Measurements from ENCODE around the gene PHF20.
"Not testable (repeated sequence)": the region's sequence is repeated elsewhere in the genome, so short reads cannot be mapped to it uniquely, and the experiment has no call there.

The PHF20 gene

DNA sequence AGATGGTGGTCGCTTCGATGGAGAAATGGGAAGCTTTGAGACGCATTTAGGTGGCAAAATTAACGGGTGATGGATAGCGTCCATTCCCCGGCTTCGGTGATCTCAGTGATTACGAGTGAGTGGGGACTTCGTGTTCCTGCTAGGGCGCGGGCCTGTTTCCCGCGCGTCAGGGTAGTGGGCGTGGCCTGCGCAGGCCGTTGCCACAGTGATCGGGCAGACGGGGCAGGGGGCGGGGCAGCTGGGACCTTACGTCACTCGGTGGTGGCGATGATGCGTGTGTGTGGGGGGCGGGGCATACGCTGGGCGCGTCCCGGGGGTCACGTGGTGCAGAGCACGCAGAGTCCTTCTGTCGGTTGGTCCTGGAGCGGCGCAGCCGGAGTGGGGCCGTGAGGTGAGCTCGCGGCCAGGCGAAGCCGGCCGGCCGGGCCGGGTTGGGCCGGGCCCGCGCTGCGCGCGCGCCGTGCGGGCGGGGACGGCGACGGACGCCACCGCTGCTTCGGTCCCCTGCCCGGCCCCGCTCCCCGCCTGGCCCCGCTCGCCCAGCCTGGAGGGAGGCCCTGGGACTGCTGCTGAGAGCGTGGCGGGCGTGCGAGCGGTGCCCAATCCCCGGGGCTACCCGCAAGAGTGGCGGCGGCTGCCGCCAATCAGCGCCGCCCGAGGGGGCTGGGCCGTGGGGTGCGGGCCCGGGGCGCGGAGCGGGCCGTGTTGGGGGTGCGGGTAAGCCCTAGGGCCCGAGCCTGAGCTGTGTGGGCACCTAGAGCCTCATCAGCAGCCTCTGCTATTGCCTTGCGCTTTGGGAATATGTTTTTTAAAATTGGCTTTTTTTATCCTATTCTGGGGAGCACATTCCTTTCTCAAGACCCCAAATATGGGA lies at the start of gene PHF20:
PHF20 (plus strand) TSS at position 327 of the 874 bp plus-strand sequence. CDS start 29,508 bp downstream, outside the sequence.
- Histone ChIP-seq H3K27me3 (ENCODE audit: control insufficient read depth, insufficient read depth, low read length) (no peaks in the 10 kb centered on the region; the same call in 1 of the 2 replicates), H3K4me3 (ENCODE audit: low read length) (peak within 1 kb of the TSS; percentile 94), H3K9me3 (ENCODE audit: control insufficient read depth, insufficient read depth, low read length) (no peaks in the 10 kb centered on the region), H3K27ac (ENCODE audit: low read length) (no peak within 1 kb of the TSS), H3K36me3 (ENCODE audit: control insufficient read depth, insufficient read depth, low read length) (no peaks in the 10 kb centered on the region), H3K4me1 (ENCODE audit: control insufficient read depth, insufficient read depth, low read length) (peaks cover 7% of the 10 kb centered on the region; the same call in 1 of the 2 replicates)
- DNase-seq (ENCODE audit: low read depth, low spot score): peak; percentile 81
- WGBS (ENCODE audit: insufficient coverage, insufficient read length): no CpG with 5 or more reads among the region's 87 CpGs

DNA sequence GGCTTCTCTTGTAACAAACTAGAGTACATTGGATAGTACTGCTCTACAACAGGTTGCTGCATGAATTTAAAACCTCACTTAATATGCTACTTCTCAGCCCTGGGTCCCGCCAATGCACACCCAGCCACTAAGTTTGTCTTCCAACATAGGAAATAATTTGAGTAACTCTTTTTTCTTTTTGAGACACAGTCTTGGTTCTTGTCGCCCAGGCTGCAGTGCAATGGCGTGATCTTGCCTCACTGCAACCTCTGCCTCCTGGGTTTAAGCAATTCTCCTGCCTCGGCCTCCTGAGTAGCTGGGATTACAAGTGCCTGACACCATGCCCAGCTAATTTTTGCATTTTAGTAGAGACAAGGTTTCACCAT lies 48.6 kb upstream of the PHF20 start:
- H3K36me3 ChIP-seq (ENCODE audit: control insufficient read depth, insufficient read depth, low read length): peaks cover 45% of the 10 kb centered on the region
- WGBS (ENCODE audit: insufficient coverage, insufficient read length): no CpG with 5 or more reads among the region's 4 CpGs
- H3K27me3 ChIP-seq (ENCODE audit: control insufficient read depth, insufficient read depth, low read length); H3K27ac ChIP-seq (ENCODE audit: low read length); DNase-seq (ENCODE audit: low read depth, low spot score); H3K4me3 ChIP-seq (ENCODE audit: low read length); H3K9me3 ChIP-seq (ENCODE audit: control insufficient read depth, insufficient read depth, low read length); H3K4me1 ChIP-seq (ENCODE audit: control insufficient read depth, insufficient read depth, low read length): not testable (repeated sequence)

GRCh38 chr20:35723652-35724320 lies 48.0 kb upstream of the PHF20 start:
- H3K27ac ChIP-seq (ENCODE audit: low read length); H3K27me3 ChIP-seq (ENCODE audit: control insufficient read depth, insufficient read depth, low read length); H3K4me1 ChIP-seq (ENCODE audit: control insufficient read depth, insufficient read depth, low read length); H3K9me3 ChIP-seq (ENCODE audit: control insufficient read depth, insufficient read depth, low read length); DNase-seq (ENCODE audit: low read depth, low spot score); H3K4me3 ChIP-seq (ENCODE audit: low read length): not testable (repeated sequence)
- no CpG with 5 or more reads among the region's 12 CpGs for WGBS (ENCODE audit: insufficient coverage, insufficient read length)
- H3K36me3 ChIP-seq (ENCODE audit: control insufficient read depth, insufficient read depth, low read length): peaks cover 47% of the 10 kb centered on the region

DNA sequence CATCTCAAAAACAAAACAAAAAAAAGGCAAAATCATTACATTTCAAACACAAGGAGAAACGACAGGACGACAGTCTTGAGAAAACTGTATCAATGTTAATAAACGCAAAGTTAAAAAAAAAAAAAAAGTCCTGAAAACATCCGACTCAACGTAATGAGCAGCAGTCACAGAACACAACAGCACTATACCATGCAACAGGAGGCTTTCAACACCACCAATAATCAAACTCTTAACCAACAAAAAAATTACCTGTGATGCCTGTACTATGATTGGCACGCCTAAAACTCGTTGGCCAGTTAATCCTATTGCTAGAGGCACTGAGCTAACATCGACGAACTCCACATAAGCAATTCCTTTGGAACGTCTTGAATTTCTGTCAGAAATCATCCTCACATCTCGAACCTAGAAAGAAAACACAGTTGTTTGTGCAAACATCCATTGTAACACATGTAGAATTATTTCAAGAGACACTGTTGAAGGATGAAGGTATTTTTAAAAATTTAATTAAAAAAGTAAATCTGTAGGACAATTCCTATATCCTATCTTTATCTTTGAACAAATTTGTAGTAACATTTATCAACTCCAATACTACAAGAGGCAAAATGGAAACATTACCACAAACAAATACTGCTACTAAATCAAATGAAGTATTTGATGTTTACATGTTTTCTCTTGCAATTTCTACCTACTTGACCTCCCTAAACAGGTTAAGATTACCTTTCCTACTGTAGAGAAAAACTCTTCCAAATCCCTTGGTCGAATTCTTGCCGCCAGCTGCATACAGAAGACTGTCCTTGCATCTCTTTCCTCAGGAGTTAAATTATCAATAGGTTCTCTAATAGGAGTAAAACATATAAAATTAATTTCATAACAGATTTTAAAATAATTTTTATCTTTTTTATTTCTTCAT lies 47.2 kb upstream of the PHF20 start:
- Histone ChIP-seq H3K4me3 (ENCODE audit: low read length) (no peak overlapping the region), H3K4me1 (ENCODE audit: control insufficient read depth, insufficient read depth, low read length) (no peaks in the 10 kb centered on the region), H3K27ac (ENCODE audit: low read length) (no peak overlapping the region), H3K36me3 (ENCODE audit: control insufficient read depth, insufficient read depth, low read length) (peaks cover 45% of the 10 kb centered on the region), H3K27me3 (ENCODE audit: control insufficient read depth, insufficient read depth, low read length) (no peaks in the 10 kb centered on the region), H3K9me3 (ENCODE audit: control insufficient read depth, insufficient read depth, low read length) (no peaks in the 10 kb centered on the region)
- DNase-seq (ENCODE audit: low read depth, low spot score): no peak
- WGBS (ENCODE audit: insufficient coverage, insufficient read length): no CpG with 5 or more reads among the region's 13 CpGs

DNA sequence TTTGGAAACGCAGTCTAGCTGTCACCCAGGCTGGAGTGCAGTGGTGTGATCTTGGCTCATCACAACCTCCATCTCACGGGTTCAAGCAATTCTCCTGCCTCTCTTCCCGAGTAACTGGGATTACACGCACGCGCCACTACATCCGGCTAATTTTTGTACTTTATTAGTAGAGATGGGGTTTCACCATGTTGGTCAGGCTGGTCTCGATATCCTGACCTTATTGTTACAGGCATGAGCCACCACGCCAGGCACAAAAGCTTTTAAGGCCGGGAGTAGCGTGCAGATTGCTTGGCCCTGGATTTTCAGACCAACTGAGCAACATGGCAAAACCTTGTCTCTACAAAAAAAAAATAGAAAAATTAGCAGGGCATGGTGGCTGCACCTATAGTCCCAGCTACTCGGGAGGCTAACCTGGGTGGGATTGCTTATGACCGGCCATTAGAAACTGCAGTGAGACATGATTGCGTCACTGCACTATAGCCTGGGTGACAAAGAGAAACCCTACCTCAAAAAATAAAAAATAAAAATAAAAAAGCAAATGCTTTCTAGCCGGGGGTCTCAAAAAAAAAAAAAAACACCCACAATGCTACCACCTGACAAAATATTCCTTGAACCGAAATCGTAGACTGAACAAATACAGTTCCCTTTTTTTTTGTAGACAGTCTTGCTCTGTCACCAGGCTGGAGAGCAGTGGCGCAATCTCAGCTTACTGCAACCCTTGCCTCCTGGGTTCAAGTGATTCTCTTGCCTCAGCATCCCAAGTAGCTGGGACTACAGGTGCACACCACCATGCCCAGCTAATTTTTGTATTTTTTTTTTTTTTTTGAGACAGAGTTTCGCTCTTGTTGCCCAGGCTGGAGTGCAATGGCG lies 44.7 kb upstream of the PHF20 start:
- WGBS (ENCODE audit: insufficient coverage, insufficient read length): no CpG with 5 or more reads among the region's 20 CpGs
- Histone ChIP-seq H3K27ac (ENCODE audit: low read length) (no peak overlapping the region), H3K9me3 (ENCODE audit: control insufficient read depth, insufficient read depth, low read length) (no peaks in the 10 kb centered on the region), H3K27me3 (ENCODE audit: control insufficient read depth, insufficient read depth, low read length) (no peaks in the 10 kb centered on the region), H3K4me3 (ENCODE audit: low read length) (no peak overlapping the region), H3K36me3 (ENCODE audit: control insufficient read depth, insufficient read depth, low read length) (peaks cover 41% of the 10 kb centered on the region), H3K4me1 (ENCODE audit: control insufficient read depth, insufficient read depth, low read length) (no peaks in the 10 kb centered on the region)
- DNase-seq (ENCODE audit: low read depth, low spot score): no peak

DNA sequence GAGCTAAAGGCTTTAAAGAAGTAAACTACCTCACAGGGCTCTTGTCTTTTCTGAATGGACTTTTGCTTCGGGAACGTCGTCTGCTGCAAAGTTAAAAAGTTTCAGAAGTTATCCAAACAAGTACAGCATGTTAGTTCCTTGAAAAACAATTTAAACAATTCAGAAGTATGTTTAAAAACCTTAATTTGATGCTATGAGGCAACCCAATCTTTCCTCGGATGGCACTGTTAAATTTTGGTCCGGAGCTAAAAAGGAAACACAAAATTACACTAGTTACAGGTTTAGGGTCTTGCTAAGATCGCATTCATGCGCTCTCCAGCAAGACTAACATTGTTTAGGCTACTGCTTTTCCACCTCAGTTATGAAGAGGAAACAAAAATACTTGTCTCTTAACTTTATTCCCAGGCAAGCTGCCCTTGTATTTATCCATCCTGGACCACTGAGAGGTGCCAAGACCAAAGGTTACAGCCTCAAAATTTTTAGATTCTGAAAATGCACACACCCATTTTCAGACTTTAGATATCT lies 42.5 kb upstream of the PHF20 start:
- no peaks in the 10 kb centered on the region for H3K27me3 ChIP-seq (ENCODE audit: control insufficient read depth, insufficient read depth, low read length)
- H3K36me3 ChIP-seq (ENCODE audit: control insufficient read depth, insufficient read depth, low read length): peaks cover 38% of the 10 kb centered on the region
- H3K9me3 ChIP-seq (ENCODE audit: control insufficient read depth, insufficient read depth, low read length): no peaks in the 10 kb centered on the region
- no CpG with 5 or more reads among the region's 7 CpGs for WGBS (ENCODE audit: insufficient coverage, insufficient read length)
- no peaks in the 10 kb centered on the region for H3K4me1 ChIP-seq (ENCODE audit: control insufficient read depth, insufficient read depth, low read length)
- DNase-seq (ENCODE audit: low read depth, low spot score): no peak
- no peak overlapping the region for H3K27ac ChIP-seq (ENCODE audit: low read length)
- no peak overlapping the region for H3K4me3 ChIP-seq (ENCODE audit: low read length)

DNA sequence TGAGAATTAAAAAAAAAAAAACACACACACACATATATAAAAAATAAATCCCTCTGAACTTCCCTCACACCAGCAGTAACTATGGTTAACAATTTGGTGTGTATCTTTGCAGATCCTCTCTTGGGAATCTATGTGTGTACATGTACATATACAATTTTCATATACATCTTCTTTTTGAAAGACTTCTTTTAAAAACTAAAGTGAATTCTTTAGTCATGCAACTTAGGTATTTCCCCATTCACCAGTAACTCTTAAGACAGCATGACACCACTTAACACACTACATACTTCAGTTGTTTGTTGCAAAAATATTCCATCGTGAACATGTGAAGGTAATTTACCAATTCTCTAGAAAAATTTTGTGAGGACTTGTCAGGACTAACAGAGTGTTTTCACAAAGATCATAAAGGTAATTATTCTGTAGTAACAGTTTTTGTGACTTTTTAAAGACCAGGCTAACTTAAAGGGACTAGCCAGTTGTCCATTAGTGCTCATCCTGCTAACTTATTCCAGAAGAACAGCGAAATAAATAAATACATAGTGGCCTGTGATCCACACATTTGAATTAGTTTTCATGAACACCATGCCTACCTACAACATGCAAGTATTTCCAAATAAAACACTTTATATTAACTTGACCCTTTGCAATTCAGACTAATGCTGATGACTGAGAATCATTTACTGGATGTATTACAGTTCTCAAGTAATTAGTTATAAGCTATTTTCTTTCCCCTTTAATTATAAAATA lies 41.8 kb upstream of the PHF20 start:
- Histone ChIP-seq H3K4me3 (ENCODE audit: low read length) (no peak overlapping the region), H3K27ac (ENCODE audit: low read length) (no peak overlapping the region), H3K27me3 (ENCODE audit: control insufficient read depth, insufficient read depth, low read length) (no peaks in the 10 kb centered on the region), H3K9me3 (ENCODE audit: control insufficient read depth, insufficient read depth, low read length) (no peaks in the 10 kb centered on the region), H3K4me1 (ENCODE audit: control insufficient read depth, insufficient read depth, low read length) (no peaks in the 10 kb centered on the region), H3K36me3 (ENCODE audit: control insufficient read depth, insufficient read depth, low read length) (peaks cover 36% of the 10 kb centered on the region)
- WGBS (ENCODE audit: insufficient coverage, insufficient read length): no CpG with 5 or more reads among the region's 2 CpGs
- no peak for DNase-seq (ENCODE audit: low read depth, low spot score)

DNA sequence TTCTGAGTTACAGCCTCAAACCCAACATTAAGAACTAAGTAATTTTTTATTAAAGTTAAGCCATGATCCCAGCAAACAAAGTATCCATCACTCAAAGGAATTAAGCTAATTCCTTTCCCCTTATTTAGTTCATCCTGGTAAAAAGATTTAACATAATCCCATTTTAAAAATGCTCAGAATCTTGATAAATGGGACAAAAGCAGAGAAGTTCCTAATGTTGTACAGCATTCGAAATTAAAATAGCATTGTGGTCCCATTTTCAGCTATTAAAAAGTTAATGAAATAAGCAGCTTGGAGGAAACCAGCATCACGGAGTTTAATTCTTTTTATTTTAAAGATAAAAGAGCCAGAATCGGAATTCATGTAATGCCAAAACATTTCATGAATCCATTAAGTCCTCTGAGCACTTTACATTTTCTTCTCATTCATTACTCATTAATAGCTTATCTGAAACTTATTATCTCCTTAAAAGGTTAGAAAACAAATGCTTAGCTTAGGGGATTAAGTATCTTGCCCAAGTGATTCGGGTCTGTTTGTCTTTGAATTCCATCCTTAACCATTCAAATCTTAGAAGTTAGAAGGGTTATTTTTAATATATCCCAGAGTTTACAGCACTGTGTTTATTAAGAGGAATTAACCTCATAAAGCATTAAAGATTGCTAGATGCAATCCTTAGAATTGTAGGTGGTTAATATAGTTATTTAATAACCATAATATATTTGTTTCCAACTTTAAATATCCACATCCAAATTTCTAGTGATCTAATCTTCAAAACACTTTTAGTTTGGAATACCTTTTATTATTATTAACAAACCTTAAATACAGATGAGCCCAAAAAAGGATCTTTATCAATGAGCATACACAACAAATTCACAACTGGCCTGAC lies 41.0 kb upstream of the PHF20 start:
- Histone ChIP-seq H3K9me3 (ENCODE audit: control insufficient read depth, insufficient read depth, low read length) (no peaks in the 10 kb centered on the region), H3K27ac (ENCODE audit: low read length) (no peak overlapping the region), H3K4me3 (ENCODE audit: low read length) (no peak overlapping the region), H3K27me3 (ENCODE audit: control insufficient read depth, insufficient read depth, low read length) (no peaks in the 10 kb centered on the region), H3K36me3 (ENCODE audit: control insufficient read depth, insufficient read depth, low read length) (peaks cover 38% of the 10 kb centered on the region), H3K4me1 (ENCODE audit: control insufficient read depth, insufficient read depth, low read length) (no peaks in the 10 kb centered on the region)
- no CpG with 5 or more reads among the region's 4 CpGs for WGBS (ENCODE audit: insufficient coverage, insufficient read length)
- DNase-seq (ENCODE audit: low read depth, low spot score): no peak
